OCI-LY3 (cell line): Measurements from ENCODE around the gene OTOG.

Experiments
- H2AFZ ChIP-seq: fragments of 200-600, 300-600 bp; shearing (Covaris generic); 2 replicates; pipeline ENCODE4 v1.6.0; 2014; ENCODE audit warnings: antibody characterized with exemption, low read depth, low read length
- H3K27ac ChIP-seq: fragments of 200-600, 300-600 bp; sonication (generic); 2 replicates; pipeline ENCODE4 v1.5.1; 2014; ENCODE audit warnings: mild to moderate bottlenecking, low read length, moderate library complexity, mixed read lengths
- H3K27me3 ChIP-seq: fragments of 200-600, 300-600 bp; sonication (generic); 2 replicates; pipeline ENCODE4 v1.6.1; 2014; ENCODE audit warnings: low read depth, low read length, mixed read lengths
- H3K36me3 ChIP-seq: fragments of 200-600, 300-600 bp; sonication (generic); replicated peaks from 2 replicates; pipeline ENCODE3; 2014; ENCODE audit warnings: low read depth, low read length, mixed read lengths
- H3K4me1 ChIP-seq: fragments of 300-600, 200-600 bp; sonication (generic); 2 replicates; pipeline ENCODE4 v1.6.1; 2014; ENCODE audit warnings: low read length, mixed read lengths
- H3K4me2 ChIP-seq: fragments of 200-600, 300-600 bp; sonication (generic); 2 replicates; pipeline ENCODE4 v1.6.1; 2014; ENCODE audit warnings: low read length, mixed read lengths
- H3K4me3 ChIP-seq: fragments of 300-600, 200-600 bp; sonication (generic); 2 replicates; pipeline ENCODE4 v1.5.1; 2014; ENCODE audit warnings: antibody characterized with exemption, mild to moderate bottlenecking, low read length, moderate library complexity
- H3K79me2 ChIP-seq: fragments of 300-600, 200-600 bp; shearing (Covaris generic); 2 replicates; pipeline ENCODE4 v1.6.1; 2014; ENCODE audit warnings: mild to moderate bottlenecking, low read length, mixed read lengths
- H3K9ac ChIP-seq: fragments of 300-600, 200-600 bp; shearing (Covaris generic); 2 replicates; pipeline ENCODE4 v1.6.0; 2014; ENCODE audit warnings: mild to moderate bottlenecking, low read length, moderate library complexity
- H3K9me3 ChIP-seq: fragments of 200-600, 300-600 bp; shearing (Covaris generic); 2 replicates; pipeline ENCODE4 v1.6.1; 2014; ENCODE audit warnings: low read length, mixed read lengths; ENCODE audit not compliant: insufficient read depth
- H4K20me1 ChIP-seq: fragments of 200-600, 300-600 bp; sonication (generic); 2 replicates; pipeline ENCODE4 v1.6.1; 2016; ENCODE audit warnings: low read length, mixed read lengths; ENCODE audit not compliant: insufficient read depth
- CTCF ChIP-seq: fragments of 200-600, 300-600 bp; sonication (generic); IDR thresholded peaks from 2 replicates; pipeline ENCODE4 v1.5.1; 2014; ENCODE audit warnings: antibody characterized with exemption, low read length, low read depth
- EZH2phosphoT487 ChIP-seq: fragments of 200-600 bp; shearing (Covaris generic); IDR thresholded peaks from 2 replicates; pipeline ENCODE4 v1.6.1; 2018; ENCODE audit warnings: antibody characterized with exemption, mixed run types, low read depth

The OTOG gene

GRCh38 chr11:17556999-17557398 is 9.9 kb downstream of the OTOG start:
- peaks cover 19% of the 10 kb centered on the region for H3K4me1 ChIP-seq
- no peak overlapping the region for H3K9ac ChIP-seq
- no peak overlapping the region for H3K27ac ChIP-seq
- H3K79me2 ChIP-seq = no peaks in the 10 kb centered on the region
- peaks cover 7% of the 10 kb centered on the region; the same call in 1 of the 2 replicates for H3K27me3 ChIP-seq
- no peak overlapping the region for H3K4me2 ChIP-seq
- H4K20me1 ChIP-seq = no peaks in the 10 kb centered on the region
- TF ChIP-seq CTCF (no peak), EZH2phosphoT487 (no peak)
- no peak overlapping the region for H3K4me3 ChIP-seq
- no peak overlapping the region for H2AFZ ChIP-seq
- H3K9me3 ChIP-seq = no peaks in the 10 kb centered on the region
- no peaks in the 10 kb centered on the region for H3K36me3 ChIP-seq

- Histone ChIP-seq H3K4me1 (peaks cover 7% of the 10 kb centered on the region), H3K79me2 (no peaks in the 10 kb centered on the region), H3K27me3 (peaks cover 7% of the 10 kb centered on the region; the same call in 1 of the 2 replicates), H3K4me2 (no peak overlapping the region), H3K9me3 (no peaks in the 10 kb centered on the region), H3K27ac (no peak overlapping the region), H4K20me1 (no peaks in the 10 kb centered on the region), H2AFZ (no peak overlapping the region), H3K9ac (no peak overlapping the region), H3K36me3 (no peaks in the 10 kb centered on the region), H3K4me3 (no peak overlapping the region)
- TF ChIP-seq EZH2phosphoT487 = no peak
These were observed 11.1 kb downstream of the OTOG start for GRCh38 chr11:17558025-17558780.

- Histone ChIP-seq H3K9ac (no peak overlapping the region), H3K4me3 (no peak overlapping the region), H2AFZ (no peak overlapping the region), H3K4me2 (no peak overlapping the region), H3K4me1 (no peaks in the 10 kb centered on the region), H3K79me2 (no peaks in the 10 kb centered on the region), H3K27ac (no peak overlapping the region), H3K27me3 (peaks cover 7% of the 10 kb centered on the region; the same call in 1 of the 2 replicates), H3K9me3 (no peaks in the 10 kb centered on the region), H3K36me3 (no peaks in the 10 kb centered on the region), H4K20me1 (no peaks in the 10 kb centered on the region)
- no peak for TF ChIP-seq CTCF
- TF ChIP-seq EZH2phosphoT487 = no peak
These were observed 11.9 kb downstream of the OTOG start for GRCh38 chr11:17558916-17559315.

- peaks cover 7% of the 10 kb centered on the region; the same call in 1 of the 2 replicates for H3K27me3 ChIP-seq
- H3K27ac ChIP-seq = no peak overlapping the region
- no peak overlapping the region for H2AFZ ChIP-seq
- no peaks in the 10 kb centered on the region for H3K4me1 ChIP-seq
- no peaks in the 10 kb centered on the region for H3K79me2 ChIP-seq
- no peaks in the 10 kb centered on the region for H3K9me3 ChIP-seq
- no peaks in the 10 kb centered on the region for H3K36me3 ChIP-seq
- TF ChIP-seq EZH2phosphoT487 (no peak), CTCF (no peak)
- H3K9ac ChIP-seq = no peak overlapping the region
- H4K20me1 ChIP-seq = no peaks in the 10 kb centered on the region
- H3K4me3 ChIP-seq = no peak overlapping the region
- H3K4me2 ChIP-seq = no peak overlapping the region
These were observed 12.5 kb downstream of the OTOG start for GRCh38 chr11:17559341-17560087.
